GM21360 (cell line): ENCODE results near the gene KCNH3.
"Not testable (repeated sequence)": the region's sequence is repeated elsewhere in the genome, so short reads cannot be mapped to it uniquely, and the experiment has no call there.

Source experiments
- ATAC-seq: cut with Tn5 transposase; IDR thresholded peaks from one replicate; pipeline ENCODE4 v1.9.1; 2021; ENCODE audit warnings: mild to moderate bottlenecking, moderate library complexity; ENCODE audit not compliant: unreplicated experiment

KCNH3 gene

DNA sequence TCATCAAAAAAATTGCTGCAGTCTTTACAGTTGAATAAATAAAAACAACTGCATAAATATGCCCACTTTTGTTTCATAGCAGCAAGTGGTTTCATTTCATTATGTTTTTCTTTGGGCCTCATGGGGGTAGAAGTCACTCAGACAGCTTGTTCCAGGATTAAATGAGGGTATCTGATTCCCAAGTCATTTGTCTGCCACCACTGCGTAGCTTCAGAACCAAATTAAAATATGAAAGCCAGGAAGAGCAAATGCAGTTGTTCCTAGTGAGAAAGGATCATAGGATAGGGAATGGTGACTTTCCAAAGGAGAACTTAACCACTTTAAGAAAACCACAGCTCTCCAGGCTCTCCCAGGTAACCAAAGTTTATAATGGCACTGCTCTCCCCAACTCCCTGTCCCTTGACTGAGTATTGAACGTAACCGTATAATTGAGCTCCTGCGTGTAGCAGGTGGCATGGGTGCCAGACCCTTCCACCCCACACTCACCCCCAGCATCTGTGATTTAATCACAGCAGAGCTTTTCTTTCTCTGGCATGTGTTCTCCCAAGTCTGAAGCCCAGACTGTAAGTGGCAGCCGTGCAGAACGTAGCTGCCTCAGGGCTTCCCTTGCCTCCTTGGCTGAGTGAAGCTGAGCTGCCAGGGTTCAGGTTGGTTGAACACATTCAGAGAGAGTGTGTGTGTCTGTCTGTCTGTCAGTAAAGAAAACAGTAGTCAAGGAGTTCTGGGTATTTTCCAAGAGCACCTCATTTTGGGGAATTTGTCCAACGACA is 11.3 kb upstream of the KCNH3 start:
- no peak for ATAC-seq

- no peak for ATAC-seq
These were observed 9.4 kb upstream of the KCNH3 start for GRCh38 chr12:49529414-49529813.

- ATAC-seq = no peak
These were observed 7.1 kb upstream of the KCNH3 start for GRCh38 chr12:49531745-49532144.

GRCh38 chr12:49533331-49533730 is 5.5 kb upstream of the KCNH3 start:
- no peak for ATAC-seq

GRCh38 chr12:49534122-49534521 is 4.7 kb upstream of the KCNH3 start:
- ATAC-seq = not testable (repeated sequence)

DNA sequence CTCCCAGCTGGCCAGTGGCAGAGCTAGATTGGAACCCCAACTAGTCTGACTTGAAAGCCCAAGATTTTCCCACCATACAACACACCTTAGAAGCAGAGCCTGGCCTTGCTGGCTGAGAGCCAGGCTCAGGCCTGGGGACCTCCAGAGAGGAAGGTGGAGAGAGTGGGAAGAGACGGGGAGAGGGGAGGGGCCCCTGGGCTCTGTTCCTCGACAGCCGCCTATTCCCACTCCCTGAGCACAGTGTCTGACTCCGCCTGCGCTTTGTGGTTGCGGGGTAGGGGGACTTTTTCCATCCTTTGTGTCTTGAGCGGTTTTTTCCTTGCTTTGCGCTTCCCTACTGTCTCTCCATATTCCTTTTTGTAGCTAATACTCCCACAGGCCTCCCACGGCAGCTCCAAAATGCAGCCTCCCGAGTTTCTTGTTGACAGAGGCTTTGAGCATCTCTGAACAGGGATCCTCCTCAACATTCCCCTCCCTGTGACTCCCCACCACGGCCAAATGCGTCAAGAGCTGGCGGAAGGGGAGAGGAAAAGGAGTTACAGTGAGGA is 4.0 kb upstream of the KCNH3 start:
- no peak for ATAC-seq

GRCh38 chr12:49535921-49536525 is 2.8 kb upstream of the KCNH3 start:
- no peak for ATAC-seq

- ATAC-seq = no peak
These were observed 2.2 kb upstream of the KCNH3 start for GRCh38 chr12:49536526-49537071.

DNA sequence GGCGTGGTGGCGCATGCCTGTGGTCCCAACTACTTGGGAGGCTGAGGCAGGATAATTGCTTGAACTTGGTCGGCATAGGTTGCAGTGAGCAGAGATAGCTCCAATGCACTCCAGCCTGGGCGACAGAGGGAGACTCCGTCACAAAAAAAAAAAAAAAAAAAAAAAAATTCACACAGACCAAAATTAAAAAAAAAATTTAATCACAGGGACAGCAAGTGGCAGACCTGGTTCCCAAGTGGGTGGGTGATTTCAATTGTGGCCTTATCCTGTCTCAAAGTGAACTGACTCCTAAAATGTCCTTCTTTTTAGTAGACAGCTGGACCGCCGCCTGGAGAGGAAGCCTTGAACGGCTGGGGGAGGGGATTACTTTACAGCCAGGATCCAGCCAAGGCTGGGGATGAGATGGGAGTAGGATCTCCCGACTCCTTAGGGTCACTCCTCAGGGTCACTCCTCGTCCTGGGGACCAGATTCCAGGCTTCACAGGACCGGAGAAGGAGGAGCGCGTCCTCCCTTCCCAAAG is 1.5 kb upstream of the KCNH3 start:
- ATAC-seq = no peak

DNA sequence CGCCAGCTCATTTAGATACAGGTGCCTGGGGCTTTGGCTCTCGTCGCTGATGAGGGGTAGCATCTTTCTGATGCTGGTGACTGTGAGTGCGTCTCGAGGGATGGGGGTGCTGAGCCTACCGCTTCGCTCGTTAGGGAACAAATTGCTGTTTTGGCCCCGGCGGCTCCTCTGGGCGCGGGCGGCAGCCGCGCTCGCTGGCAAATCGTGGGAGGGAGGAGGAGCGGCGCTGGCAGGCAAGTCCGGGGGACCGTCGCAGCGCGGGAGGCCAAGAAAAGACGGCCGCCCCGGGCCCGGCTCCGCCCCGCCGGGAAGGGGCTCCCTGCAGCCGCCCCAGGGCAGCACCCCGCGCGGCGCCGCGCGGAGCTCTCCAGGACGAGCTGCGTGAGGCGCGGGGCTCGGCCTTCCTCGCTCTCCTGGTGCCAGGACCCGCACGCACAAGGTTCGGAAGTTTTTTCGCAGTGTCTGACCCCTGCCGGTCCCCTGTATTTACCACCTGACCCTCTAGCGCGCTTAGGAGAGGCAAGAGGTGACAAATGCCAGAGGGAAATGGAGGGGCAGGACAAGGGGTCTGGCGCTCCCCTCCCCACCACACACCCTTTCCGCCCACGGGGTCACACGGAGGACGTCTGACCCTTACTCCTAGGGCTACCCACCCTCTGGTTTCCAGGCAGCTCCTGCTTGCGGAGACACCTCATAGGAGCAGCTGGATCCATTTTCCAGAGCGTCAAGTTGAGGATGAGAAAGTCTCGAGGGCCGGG is 899 bp upstream of the KCNH3 start:
- ATAC-seq = no peak

DNA sequence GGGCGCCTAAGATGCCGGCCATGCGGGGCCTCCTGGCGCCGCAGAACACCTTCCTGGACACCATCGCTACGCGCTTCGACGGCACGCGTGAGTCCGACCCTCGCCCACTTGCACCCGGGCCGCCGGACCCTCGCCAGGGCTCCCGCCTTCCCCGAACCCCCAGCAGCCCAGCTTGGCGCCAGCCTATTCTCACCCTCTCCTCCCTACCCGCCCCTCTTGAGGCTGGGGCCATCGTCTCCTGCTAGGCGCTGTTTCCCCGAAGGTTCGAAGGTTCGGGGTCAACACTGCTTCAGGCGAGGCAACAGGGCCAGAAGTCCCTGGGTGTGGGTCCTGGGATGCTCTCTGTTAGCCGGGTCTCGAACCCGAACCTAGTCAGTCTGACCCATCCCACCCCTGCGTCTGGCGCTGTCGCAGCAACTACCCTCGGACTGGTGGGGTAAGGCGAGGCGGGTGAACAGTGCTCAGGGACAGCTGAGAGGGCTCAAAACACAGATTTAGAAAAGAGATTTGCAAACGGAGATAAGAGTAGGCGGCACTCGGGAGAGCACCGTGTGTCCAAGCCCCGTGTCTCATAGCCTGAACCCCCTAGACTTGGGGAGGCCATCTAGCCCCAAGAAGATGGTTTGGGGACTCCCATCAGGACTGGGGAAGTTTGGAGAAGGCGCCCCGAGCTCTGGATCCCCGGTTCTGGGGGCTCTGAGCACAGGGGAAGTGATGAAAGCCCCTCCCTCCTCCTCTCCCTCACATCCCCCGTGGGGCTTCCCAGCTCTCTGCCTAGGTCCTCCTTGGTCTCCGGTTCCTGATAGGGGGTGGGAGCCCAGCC is 787 bp downstream of the KCNH3 start:
- no peak for ATAC-seq

DNA sequence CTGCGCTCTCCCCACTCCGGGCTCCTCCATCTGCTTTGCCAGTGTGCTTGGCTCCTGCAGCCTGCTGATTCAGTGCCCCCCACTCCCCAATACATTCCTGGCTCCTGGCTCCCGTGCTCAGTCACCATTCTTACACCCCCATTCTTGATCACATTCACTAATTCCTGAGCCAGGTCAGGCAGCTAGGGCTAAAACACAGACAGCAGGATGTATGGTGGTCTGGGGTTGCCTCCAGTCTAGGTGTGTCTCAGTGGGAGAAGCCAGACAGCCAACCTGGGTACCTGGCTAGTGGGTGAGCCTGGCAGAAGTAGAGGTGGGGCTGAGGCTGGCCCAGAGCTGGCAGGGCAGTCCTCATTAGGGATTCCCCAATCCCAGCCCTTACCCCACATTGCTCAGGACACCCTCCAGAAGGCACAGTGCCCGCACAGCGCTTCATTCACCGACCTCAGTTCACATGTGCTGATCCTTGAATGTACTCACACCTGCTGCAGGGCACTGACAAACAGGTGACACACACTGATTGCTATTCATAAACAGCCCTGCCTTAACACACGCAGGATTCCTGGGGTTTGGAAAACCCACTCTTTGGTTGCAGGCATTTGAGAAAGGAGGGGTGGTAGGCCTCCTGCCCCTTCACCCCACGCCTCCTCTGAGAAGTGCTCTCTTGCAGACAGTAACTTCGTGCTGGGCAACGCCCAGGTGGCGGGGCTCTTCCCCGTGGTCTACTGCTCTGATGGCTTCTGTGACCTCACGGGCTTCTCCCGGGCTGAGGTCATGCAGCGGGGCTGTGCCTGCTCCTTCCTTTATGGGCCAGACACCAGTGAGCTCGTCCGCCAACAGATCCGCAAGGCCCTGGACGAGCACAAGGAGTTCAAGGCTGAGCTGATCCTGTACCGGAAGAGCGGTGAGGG is 1.7 kb downstream of the KCNH3 start:
- ATAC-seq = no peak

DNA sequence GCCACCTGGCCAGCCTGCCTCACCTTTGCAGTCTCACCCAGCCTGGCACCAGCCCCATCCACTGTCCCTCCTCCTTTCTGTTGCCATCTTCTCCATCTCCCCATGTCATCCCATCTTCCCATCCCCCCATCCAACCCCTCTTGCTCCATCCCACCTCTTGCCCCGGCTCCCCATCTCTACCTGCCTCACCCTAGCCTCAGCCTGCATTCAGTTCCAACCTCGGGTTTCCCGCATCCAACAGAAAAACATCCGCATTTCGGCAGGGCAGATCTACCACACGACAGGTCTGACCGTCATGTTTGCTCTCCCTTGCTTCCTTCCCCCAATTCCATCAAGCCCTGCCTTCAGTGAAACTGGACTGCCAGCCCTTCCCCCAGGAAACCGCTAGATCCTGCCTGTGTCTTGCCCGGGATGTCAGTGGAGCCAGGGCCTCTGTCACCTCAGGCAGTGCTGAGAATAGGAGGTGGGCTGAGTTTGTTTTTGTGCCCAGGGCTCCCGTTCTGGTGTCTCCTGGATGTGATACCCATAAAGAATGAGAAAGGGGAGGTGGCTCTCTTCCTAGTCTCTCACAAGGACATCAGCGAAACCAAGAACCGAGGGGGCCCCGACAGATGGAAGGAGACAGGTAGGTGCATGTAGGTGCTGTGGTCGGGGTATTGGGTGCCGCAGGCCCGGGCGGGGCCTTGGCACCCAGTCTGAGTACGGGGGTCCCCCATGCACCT is 2.5 kb downstream of the KCNH3 start:
- ATAC-seq = no peak

GRCh38 chr12:49541911-49542505 is 3.2 kb downstream of the KCNH3 start:
- no peak for ATAC-seq

GRCh38 chr12:49542592-49543160 is 3.8 kb downstream of the KCNH3 start:
- no peak for ATAC-seq

DNA sequence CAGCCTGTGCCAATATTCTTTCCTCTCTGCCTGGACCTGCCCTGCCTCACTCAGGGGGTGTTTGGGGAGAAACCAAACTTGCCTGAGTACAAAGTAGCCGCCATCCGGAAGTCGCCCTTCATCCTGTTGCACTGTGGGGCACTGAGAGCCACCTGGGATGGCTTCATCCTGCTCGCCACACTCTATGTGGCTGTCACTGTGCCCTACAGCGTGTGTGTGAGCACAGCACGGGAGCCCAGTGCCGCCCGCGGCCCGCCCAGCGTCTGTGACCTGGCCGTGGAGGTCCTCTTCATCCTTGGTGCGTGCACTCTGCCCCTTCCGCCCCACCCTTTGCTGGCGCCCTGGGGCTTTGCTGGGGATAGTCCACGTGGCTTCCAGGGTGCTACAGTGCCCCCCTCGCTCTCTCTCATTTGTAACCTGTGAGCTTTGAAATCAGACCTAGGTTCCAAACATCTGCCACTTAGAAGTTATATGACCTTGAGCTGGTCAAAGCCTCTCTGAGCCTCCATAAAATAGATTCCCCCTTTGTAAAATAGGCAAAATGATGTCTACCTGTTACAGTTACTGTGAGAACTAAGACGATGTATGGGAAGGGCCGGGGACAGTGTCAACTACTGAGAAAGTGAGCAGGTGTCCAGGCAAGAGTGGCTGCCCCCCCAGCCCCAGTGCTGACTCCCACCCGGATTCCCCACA is 4.5 kb downstream of the KCNH3 start:
- ATAC-seq = no peak
